ENCODE results near the gene RIMS4. TPM values are rescaled to one million over a fixed set of nuclear protein-coding genes. Genes with fewer than 3 reads are reported as not detected.

Gene RIMS4
- total RNA-seq, 1 experiment from 2014 or later: 4.0 TPM

DNA sequence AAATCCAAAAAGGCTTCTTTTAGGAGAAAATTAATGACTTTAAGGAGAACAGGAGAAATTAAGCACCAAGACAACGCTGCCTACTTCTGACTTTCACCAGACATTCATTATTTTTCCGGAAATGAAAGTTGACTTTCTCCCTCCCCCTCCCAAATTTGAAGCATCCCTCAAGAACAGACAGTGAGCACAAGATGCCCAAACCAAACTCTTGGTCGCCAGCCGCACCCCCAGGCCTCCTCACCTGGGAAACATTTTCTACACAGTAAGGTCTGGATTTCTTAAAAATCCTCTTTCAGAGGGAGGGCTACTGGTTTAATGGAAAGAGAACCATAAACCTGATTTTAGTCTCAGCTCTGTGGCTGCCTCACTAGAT is 2.7 kb downstream of the RIMS4 start:
- BruUV-seq (replicated peaks): no TSS peak
- H3K36me3 ChIP-seq (ENCODE audit: control insufficient read depth, insufficient read depth, low read length): no peaks in the 10 kb centered on the region
- no peaks in the 10 kb centered on the region for H3K9me3 ChIP-seq (ENCODE audit: control insufficient read depth, insufficient read depth, low read depth, low read length)
- ATAC-seq (no peak), DNase-seq (ENCODE audit: low read depth, low spot score) (no peak)
- H3K4me1 ChIP-seq (ENCODE audit: control insufficient read depth, insufficient read depth, low read length): no peaks in the 10 kb centered on the region
- no peak overlapping the region for H3K4me3 ChIP-seq (ENCODE audit: low read depth in 2 of 2, low read length in 2 of 2)
- H3K27ac ChIP-seq (ENCODE audit: low read length): no peak overlapping the region
- ChIA-PET POLR2A (no interaction called here), CTCF (no interaction called here)
- peaks cover 2% of the 10 kb centered on the region for H3K27me3 ChIP-seq (ENCODE audit: control insufficient read depth, insufficient read depth, low read length)
- no peak for TF ChIP-seq SIN3A (IDR thresholded peaks at IDR 0.05; ENCODE audit: borderline replicate concordance, insufficient read depth, low read depth, low read length)
- no peak for TF ChIP-seq POLR2AphosphoS5 (IDR thresholded peaks at IDR 0.05; ENCODE audit: low read depth, low read length)
- TF ChIP-seq TCF7L2 (IDR thresholded peaks at IDR 0.05; ENCODE audit: low read depth, low read length): no peak
- TF ChIP-seq CTCF (IDR thresholded peaks at IDR 0.05): no peak
- TF ChIP-seq, protein P1, sequence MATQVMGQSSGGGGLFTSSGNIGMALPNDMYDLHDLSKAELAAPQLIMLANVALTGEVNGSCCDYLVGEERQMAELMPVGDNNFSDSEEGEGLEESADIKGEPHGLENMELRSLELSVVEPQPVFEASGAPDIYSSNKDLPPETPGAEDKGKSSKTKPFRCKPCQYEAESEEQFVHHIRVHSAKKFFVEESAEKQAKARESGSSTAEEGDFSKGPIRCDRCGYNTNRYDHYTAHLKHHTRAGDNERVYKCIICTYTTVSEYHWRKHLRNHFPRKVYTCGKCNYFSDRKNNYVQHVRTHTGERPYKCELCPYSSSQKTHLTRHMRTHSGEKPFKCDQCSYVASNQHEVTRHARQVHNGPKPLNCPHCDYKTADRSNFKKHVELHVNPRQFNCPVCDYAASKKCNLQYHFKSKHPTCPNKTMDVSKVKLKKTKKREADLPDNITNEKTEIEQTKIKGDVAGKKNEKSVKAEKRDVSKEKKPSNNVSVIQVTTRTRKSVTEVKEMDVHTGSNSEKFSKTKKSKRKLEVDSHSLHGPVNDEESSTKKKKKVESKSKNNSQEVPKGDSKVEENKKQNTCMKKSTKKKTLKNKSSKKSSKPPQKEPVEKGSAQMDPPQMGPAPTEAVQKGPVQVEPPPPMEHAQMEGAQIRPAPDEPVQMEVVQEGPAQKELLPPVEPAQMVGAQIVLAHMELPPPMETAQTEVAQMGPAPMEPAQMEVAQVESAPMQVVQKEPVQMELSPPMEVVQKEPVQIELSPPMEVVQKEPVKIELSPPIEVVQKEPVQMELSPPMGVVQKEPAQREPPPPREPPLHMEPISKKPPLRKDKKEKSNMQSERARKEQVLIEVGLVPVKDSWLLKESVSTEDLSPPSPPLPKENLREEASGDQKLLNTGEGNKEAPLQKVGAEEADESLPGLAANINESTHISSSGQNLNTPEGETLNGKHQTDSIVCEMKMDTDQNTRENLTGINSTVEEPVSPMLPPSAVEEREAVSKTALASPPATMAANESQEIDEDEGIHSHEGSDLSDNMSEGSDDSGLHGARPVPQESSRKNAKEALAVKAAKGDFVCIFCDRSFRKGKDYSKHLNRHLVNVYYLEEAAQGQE (IDR thresholded peaks at IDR 0.05; ENCODE audit: insufficient read depth in 1 of 2, low read depth in 2 of 2, low read length in 1 of 2): no peak
- in situ Hi-C loops (cut with HindIII; ENCODE audit: low pct_unique_long_range_greater_than_20kb, low sequenced_read_pairs): no loop called here
- intact Hi-C loops (cut with micrococcal nuclease; ENCODE audit: unreplicated experiment): no loop called here

DNA sequence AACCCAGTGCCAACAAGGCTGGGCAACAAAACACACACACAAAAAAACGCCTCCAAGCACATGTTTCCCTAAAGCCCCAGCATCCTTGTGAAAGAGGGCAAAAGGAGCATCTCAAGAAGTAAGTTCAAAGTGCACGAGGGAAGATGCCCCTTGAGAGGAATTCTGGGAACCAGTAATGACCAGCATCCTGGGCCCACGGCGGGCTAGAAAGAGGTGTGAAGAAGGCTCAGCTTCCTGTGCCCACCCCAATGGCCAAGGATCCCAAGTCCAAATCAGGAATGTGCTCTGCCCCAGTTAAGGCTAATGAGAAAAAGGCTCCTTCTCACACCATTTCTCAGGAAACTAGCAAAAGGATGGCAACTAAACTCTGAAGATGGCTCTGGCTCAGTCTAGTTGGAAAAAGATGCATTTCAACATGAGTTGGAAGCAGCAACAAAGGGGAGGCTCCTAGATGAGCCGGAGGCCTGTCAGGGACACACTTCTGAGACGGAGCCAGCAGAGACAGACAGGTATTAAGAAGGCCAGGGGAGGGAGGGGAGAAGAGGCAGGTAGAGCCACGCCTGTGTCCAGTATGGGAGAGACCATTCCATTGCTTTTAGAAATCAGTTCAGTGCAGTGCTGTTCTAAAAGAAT is 3.2 kb downstream of the RIMS4 start:
- no peak for ATAC-seq

More for the DNA sequence above, 3.2 kb downstream of the RIMS4 start:
- intact Hi-C loops (cut with micrococcal nuclease; ENCODE audit: unreplicated experiment): no loop called here
- no peaks in the 10 kb centered on the region for H3K9me3 ChIP-seq (ENCODE audit: control insufficient read depth, insufficient read depth, low read depth, low read length)
- no peaks in the 10 kb centered on the region; the same call in none of the 2 replicates for H3K27me3 ChIP-seq (ENCODE audit: control insufficient read depth, insufficient read depth, low read length)
- H3K4me1 ChIP-seq (ENCODE audit: control insufficient read depth, insufficient read depth, low read length): no peaks in the 10 kb centered on the region
- no peak for DNase-seq (ENCODE audit: low read depth, low spot score)
- no peak overlapping the region for H3K27ac ChIP-seq (ENCODE audit: low read length)
- POLR2A ChIA-PET: no interaction called here
- no peak overlapping the region for H3K4me3 ChIP-seq (ENCODE audit: low read depth in 2 of 2, low read length in 2 of 2)
- in situ Hi-C loops (cut with HindIII; ENCODE audit: low pct_unique_long_range_greater_than_20kb, low sequenced_read_pairs): no loop called here
- H3K36me3 ChIP-seq (ENCODE audit: control insufficient read depth, insufficient read depth, low read length): no peaks in the 10 kb centered on the region
- TF ChIP-seq SIN3A (IDR thresholded peaks at IDR 0.05; ENCODE audit: borderline replicate concordance, insufficient read depth, low read depth, low read length) (no peak), TCF7L2 (IDR thresholded peaks at IDR 0.05; ENCODE audit: low read depth, low read length) (no peak)
- TF ChIP-seq, protein P1 (IDR thresholded peaks at IDR 0.05; ENCODE audit: insufficient read depth in 1 of 2, low read depth in 2 of 2, low read length in 1 of 2): no peak
- BruUV-seq (replicated peaks): no TSS peak
- CTCF ChIA-PET: no interaction called here
